SK-N-SH (cell line): ENCODE data around the gene PRKCH. TPM values are rescaled to one million over a fixed set of nuclear protein-coding genes. Genes with fewer than 3 reads are reported as not detected.

ENCODE experiments used
- CTCF ChIA-PET: fragments of 300-600, 350-600 bp; formaldehyde crosslinking; extraction: SDS; loops from one replicate; lab custom pipeline; 2021; lab: Yijun Ruan, JAX
- POLR2A ChIA-PET: fragments of 350-600 bp; sonication (Branson Sonifier 250); formaldehyde crosslinking; extraction: SDS; loops from one replicate; lab custom pipeline; 2020; ENCODE audit warnings: antibody characterized with exemption, inconsistent platforms; lab: Yijun Ruan, JAX
- DNase-seq: peaks from one replicate; pipeline ENCODE4 v3.0.0; 2012
- H2AFZ ChIP-seq: fragments of 200-600 bp; sonication (generic); 2 replicates; pipeline ENCODE4 v1.8.1; 2016; ENCODE audit warnings: antibody characterized with exemption, mild to moderate bottlenecking, low read depth
- H3F3A ChIP-seq: fragments of 200-600 bp; sonication (generic); replicated peaks from 2 replicates; pipeline ENCODE3; 2016; ENCODE audit warnings: antibody characterized with exemption, mild to moderate bottlenecking; ENCODE audit not compliant: insufficient read depth
- H3K27ac ChIP-seq, 2 experiments: fragments of 200-500 bp in 1 of 2; fragments of 200-600 bp in 1 of 2; sonication (Bioruptor generic) in 1 of 2; sonication (generic), shearing (Covaris generic) in 1 of 2; 2 replicates each; pipeline versions ENCODE4 v1.5.1 to v1.6.1; 2014 to 2016; ENCODE audit warnings: low read depth in 2 of 2, inconsistent platforms in 1 of 2, low read length in 1 of 2, mild to moderate bottlenecking in 1 of 2, mixed read lengths in 1 of 2
- H3K27me3 ChIP-seq: fragments of 200-600 bp; sonication (generic), shearing (Covaris generic); 2 replicates; pipeline ENCODE4 v1.6.1; 2016; ENCODE audit warnings: mixed run types; ENCODE audit not compliant: insufficient read depth
- H3K36me3 ChIP-seq, 2 experiments: fragments of 200-500 bp in 1 of 2; fragments of 200-600 bp in 1 of 2; sonication (Bioruptor generic) in 1 of 2; sonication (generic) in 1 of 2; replicated peaks in 1 of 2; 2 replicates each; pipeline versions ENCODE3 to v1.5.1; 2014 to 2016; ENCODE audit warnings: low read length in 1 of 2, mild to moderate bottlenecking in 1 of 2; ENCODE audit not compliant: insufficient read depth in 2 of 2, control insufficient read depth in 1 of 2
- H3K4me1 ChIP-seq, 2 experiments: fragments of 200-500 bp in 1 of 2; fragments of 200-600 bp in 1 of 2; sonication (Bioruptor generic) in 1 of 2; sonication (generic), shearing (Covaris generic) in 1 of 2; 2 replicates each; pipeline versions ENCODE4 v1.5.1 to v1.6.1; 2014 to 2016; ENCODE audit warnings: low read depth in 1 of 2, low read length in 1 of 2, mixed run types in 1 of 2; ENCODE audit not compliant: insufficient read depth in 2 of 2, control insufficient read depth in 1 of 2
- H3K4me2 ChIP-seq: fragments of 200-600 bp; sonication (generic), shearing (Covaris generic); 2 replicates; pipeline ENCODE4 v1.6.1; 2017; ENCODE audit warnings: mixed run types
- H3K4me3 ChIP-seq, 2 experiments: fragments of 200-500 bp in 1 of 2; fragments of 200-600 bp in 1 of 2; sonication (Bioruptor generic) in 1 of 2; sonication (generic), shearing (Covaris generic) in 1 of 2; 2 replicates each; pipeline versions ENCODE4 v1.5.1 to v1.8.1; 2014 to 2016; ENCODE audit warnings: low read depth in 2 of 2, inconsistent platforms in 1 of 2, low read length in 1 of 2, mild to moderate bottlenecking in 1 of 2, mixed read lengths in 1 of 2, moderate library complexity in 1 of 2
- H3K79me2 ChIP-seq: fragments of 200-600 bp; sonication (generic); 2 replicates; pipeline ENCODE4 v1.8.1; 2017; ENCODE audit warnings: mild to moderate bottlenecking; ENCODE audit not compliant: insufficient read depth
- H3K9ac ChIP-seq: fragments of 200-600 bp; sonication (generic); 2 replicates; pipeline ENCODE4 v1.6.1; 2017; ENCODE audit warnings: mixed run types
- H3K9me2 ChIP-seq: fragments of 200-600 bp; sonication (generic); 2 replicates; pipeline ENCODE4 v1.6.1; 2017; ENCODE audit warnings: mixed run types
- H3K9me3 ChIP-seq: fragments of 200-600 bp; sonication (generic); 2 replicates; pipeline ENCODE4 v1.6.1; 2017; ENCODE audit warnings: mixed run types, mild to moderate bottlenecking, moderate library complexity
- H4K20me1 ChIP-seq: fragments of 200-600 bp; sonication (generic); 2 replicates; pipeline ENCODE4 v1.6.1; 2017; ENCODE audit warnings: mild to moderate bottlenecking, mixed run types; ENCODE audit not compliant: insufficient read depth
- EP300 ChIP-seq, 2 experiments: IDR thresholded peaks; 2 replicates each; pipeline versions ENCODE4 v1.4.0 to v1.6.1; 2012; ENCODE audit warnings: borderline replicate concordance in 1 of 2, low read depth in 1 of 2, low read length in 1 of 2
- FOSL2 ChIP-seq: IDR thresholded peaks from 2 replicates; pipeline ENCODE4 v1.4.0; 2012; ENCODE audit warnings: low read depth, mild to moderate bottlenecking, moderate library complexity, borderline replicate concordance
- GABPA ChIP-seq: IDR thresholded peaks from 2 replicates; pipeline ENCODE4 v1.4.0; 2012; ENCODE audit warnings: low read depth, mild to moderate bottlenecking
- RCOR1 ChIP-seq: fragments of 150-350 bp; IDR thresholded peaks from 2 replicates; pipeline ENCODE4 v1.6.1; 2017; ENCODE audit warnings: antibody characterized with exemption, low read length
- SIN3A ChIP-seq: IDR thresholded peaks from 2 replicates; pipeline ENCODE4 v1.6.1; 2012; ENCODE audit warnings: low read depth, mild to moderate bottlenecking, low read length, moderate library complexity, borderline replicate concordance
- TAF1 ChIP-seq: IDR thresholded peaks from 2 replicates; pipeline ENCODE4 v1.6.1; 2012; ENCODE audit warnings: low read depth, mild to moderate bottlenecking, low read length, moderate library complexity, borderline replicate concordance
- TCF12 ChIP-seq: IDR thresholded peaks from 2 replicates; pipeline ENCODE4 v1.4.0; 2012
- WGBS: methylation state at CpG from one replicate; pipeline ENCODE4 v1.1.6; 2017; ENCODE audit warnings: low lambda C conversion rate; 5-methylcytosine and 5-hydroxymethylcytosine counted together
- polyA plus RNA-seq, 3 experiments: library from polyadenylated mRNA; depleted of rRNA; stranded (reverse); fragments of >200 nt; gene quantifications; 2 replicates each; pipeline ENCODE4 v1.2.3, GENCODE V29; 2012
- TF ChIP-seq, protein P1 (sequence below): fragments of 200-600 bp; sonication (generic); IDR thresholded peaks from 2 replicates; pipeline ENCODE4 v1.6.1; 2017; ENCODE audit warnings: antibody characterized with exemption, mild to moderate bottlenecking, moderate library complexity
- TF ChIP-seq, protein P2 (sequence below): IDR thresholded peaks from 2 replicates; pipeline ENCODE4 v1.6.1; 2012; ENCODE audit warnings: mild to moderate bottlenecking, low read depth, low read length, moderate library complexity
- TF ChIP-seq, protein P3 (sequence below): fragments of 150-350 bp; IDR thresholded peaks from 2 replicates; pipeline ENCODE4 v1.6.1; 2016; ENCODE audit warnings: mild to moderate bottlenecking, low read depth, low read length
- TF ChIP-seq, protein P4 (sequence below): IDR thresholded peaks from 2 replicates; pipeline ENCODE4; 2012

Gene PRKCH
- polyA plus RNA-seq, 1 of the 3 experiments (the other 2 are of a cell fraction): 4.2 TPM

DNA sequence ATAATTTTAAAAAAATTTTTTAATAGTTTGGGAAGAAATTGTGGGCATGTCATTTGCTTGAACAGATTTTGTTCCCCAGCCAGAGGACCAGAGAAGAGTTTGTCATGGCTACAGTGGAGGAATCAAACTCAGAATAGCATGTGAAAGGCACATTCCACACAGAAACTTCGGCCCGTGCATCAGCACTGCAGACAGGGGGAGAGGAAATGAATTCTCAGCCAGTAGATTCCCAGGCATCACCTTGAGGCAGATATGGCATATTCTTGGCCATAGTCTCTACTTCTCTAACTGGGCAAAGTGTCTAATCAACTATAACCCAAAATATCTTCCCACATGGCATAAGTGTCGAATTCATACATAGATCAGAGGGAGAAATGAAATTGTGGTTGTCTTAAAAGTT is 153.3 kb downstream of the PRKCH start:
- no peaks in the 10 kb centered on the region for H3K9me3 ChIP-seq
- no peak for TF ChIP-seq TAF1
- TF ChIP-seq SIN3A: no peak
- no peak for TF ChIP-seq FOSL2
- TF ChIP-seq, protein P1, sequence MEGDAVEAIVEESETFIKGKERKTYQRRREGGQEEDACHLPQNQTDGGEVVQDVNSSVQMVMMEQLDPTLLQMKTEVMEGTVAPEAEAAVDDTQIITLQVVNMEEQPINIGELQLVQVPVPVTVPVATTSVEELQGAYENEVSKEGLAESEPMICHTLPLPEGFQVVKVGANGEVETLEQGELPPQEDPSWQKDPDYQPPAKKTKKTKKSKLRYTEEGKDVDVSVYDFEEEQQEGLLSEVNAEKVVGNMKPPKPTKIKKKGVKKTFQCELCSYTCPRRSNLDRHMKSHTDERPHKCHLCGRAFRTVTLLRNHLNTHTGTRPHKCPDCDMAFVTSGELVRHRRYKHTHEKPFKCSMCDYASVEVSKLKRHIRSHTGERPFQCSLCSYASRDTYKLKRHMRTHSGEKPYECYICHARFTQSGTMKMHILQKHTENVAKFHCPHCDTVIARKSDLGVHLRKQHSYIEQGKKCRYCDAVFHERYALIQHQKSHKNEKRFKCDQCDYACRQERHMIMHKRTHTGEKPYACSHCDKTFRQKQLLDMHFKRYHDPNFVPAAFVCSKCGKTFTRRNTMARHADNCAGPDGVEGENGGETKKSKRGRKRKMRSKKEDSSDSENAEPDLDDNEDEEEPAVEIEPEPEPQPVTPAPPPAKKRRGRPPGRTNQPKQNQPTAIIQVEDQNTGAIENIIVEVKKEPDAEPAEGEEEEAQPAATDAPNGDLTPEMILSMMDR: no peak
- TF ChIP-seq, protein P2, sequence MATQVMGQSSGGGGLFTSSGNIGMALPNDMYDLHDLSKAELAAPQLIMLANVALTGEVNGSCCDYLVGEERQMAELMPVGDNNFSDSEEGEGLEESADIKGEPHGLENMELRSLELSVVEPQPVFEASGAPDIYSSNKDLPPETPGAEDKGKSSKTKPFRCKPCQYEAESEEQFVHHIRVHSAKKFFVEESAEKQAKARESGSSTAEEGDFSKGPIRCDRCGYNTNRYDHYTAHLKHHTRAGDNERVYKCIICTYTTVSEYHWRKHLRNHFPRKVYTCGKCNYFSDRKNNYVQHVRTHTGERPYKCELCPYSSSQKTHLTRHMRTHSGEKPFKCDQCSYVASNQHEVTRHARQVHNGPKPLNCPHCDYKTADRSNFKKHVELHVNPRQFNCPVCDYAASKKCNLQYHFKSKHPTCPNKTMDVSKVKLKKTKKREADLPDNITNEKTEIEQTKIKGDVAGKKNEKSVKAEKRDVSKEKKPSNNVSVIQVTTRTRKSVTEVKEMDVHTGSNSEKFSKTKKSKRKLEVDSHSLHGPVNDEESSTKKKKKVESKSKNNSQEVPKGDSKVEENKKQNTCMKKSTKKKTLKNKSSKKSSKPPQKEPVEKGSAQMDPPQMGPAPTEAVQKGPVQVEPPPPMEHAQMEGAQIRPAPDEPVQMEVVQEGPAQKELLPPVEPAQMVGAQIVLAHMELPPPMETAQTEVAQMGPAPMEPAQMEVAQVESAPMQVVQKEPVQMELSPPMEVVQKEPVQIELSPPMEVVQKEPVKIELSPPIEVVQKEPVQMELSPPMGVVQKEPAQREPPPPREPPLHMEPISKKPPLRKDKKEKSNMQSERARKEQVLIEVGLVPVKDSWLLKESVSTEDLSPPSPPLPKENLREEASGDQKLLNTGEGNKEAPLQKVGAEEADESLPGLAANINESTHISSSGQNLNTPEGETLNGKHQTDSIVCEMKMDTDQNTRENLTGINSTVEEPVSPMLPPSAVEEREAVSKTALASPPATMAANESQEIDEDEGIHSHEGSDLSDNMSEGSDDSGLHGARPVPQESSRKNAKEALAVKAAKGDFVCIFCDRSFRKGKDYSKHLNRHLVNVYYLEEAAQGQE: no peak
- TF ChIP-seq, protein P3, sequence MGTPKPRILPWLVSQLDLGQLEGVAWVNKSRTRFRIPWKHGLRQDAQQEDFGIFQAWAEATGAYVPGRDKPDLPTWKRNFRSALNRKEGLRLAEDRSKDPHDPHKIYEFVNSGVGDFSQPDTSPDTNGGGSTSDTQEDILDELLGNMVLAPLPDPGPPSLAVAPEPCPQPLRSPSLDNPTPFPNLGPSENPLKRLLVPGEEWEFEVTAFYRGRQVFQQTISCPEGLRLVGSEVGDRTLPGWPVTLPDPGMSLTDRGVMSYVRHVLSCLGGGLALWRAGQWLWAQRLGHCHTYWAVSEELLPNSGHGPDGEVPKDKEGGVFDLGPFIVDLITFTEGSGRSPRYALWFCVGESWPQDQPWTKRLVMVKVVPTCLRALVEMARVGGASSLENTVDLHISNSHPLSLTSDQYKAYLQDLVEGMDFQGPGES: no peak
- TF ChIP-seq RCOR1: no peak
- no peak for TF ChIP-seq EP300 (IDR thresholded peaks at IDR 0.05; ENCODE audit: borderline replicate concordance in 1 of 2, low read depth in 1 of 2, low read length in 1 of 2)
- TF ChIP-seq, protein P4, sequence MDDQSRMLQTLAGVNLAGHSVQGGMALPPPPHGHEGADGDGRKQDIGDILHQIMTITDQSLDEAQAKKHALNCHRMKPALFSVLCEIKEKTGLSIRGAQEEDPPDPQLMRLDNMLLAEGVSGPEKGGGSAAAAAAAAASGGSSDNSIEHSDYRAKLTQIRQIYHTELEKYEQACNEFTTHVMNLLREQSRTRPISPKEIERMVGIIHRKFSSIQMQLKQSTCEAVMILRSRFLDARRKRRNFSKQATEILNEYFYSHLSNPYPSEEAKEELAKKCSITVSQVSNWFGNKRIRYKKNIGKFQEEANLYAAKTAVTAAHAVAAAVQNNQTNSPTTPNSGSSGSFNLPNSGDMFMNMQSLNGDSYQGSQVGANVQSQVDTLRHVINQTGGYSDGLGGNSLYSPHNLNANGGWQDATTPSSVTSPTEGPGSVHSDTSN: no peak
- TF ChIP-seq TCF12: no peak
- no peak for TF ChIP-seq GABPA
- no peaks in the 10 kb centered on the region for H4K20me1 ChIP-seq
- CTCF ChIA-PET: interaction anchor here (0.7 to 3.7 kb wide), 19 partner anchors 9 to 363 kb away, joined by 3 to 18 read pairs (median 5); no protein-coding TSS in a partner anchor
- H3K36me3 ChIP-seq: no peaks in the 10 kb centered on the region
- peaks cover 18 to 70% of the 10 kb centered on the region in 2 experiments for H3K4me1 ChIP-seq
- no peak for DNase-seq
- H3F3A ChIP-seq: peaks cover 25% of the 10 kb centered on the region
- no peaks in the 10 kb centered on the region for H3K9me2 ChIP-seq
- H3K4me2 ChIP-seq: no peak overlapping the region
- H2AFZ ChIP-seq: no peak overlapping the region
- no peaks in the 10 kb centered on the region for H3K27me3 ChIP-seq
- H3K4me3 ChIP-seq: no peak overlapping the region
- H3K9ac ChIP-seq: no peak overlapping the region
- POLR2A ChIA-PET: no interaction called here
- WGBS: 95% methylated on average over 3 of the region's 3 CpGs
- H3K79me2 ChIP-seq: no peaks in the 10 kb centered on the region
- H3K27ac ChIP-seq: peak overlapping the region in 1 of 2 experiments; percentile 97; a peak in 2 of 4 replicates
